Skeletal muscle cell (primary cell): ENCODE measurements around the gene EIF1AD.

Source experiments
- DNase-seq: peaks from one replicate; pipeline ENCODE4 v3.0.0-alpha.2; 2010; ENCODE audit warnings: low read depth
- H3K4me3 ChIP-seq: 2 replicates; pipeline ENCODE4 v1.5.1; 2011; ENCODE audit warnings: low read depth, mild to moderate bottlenecking, control low read depth, low read length, moderate library complexity

Gene EIF1AD

DNA sequence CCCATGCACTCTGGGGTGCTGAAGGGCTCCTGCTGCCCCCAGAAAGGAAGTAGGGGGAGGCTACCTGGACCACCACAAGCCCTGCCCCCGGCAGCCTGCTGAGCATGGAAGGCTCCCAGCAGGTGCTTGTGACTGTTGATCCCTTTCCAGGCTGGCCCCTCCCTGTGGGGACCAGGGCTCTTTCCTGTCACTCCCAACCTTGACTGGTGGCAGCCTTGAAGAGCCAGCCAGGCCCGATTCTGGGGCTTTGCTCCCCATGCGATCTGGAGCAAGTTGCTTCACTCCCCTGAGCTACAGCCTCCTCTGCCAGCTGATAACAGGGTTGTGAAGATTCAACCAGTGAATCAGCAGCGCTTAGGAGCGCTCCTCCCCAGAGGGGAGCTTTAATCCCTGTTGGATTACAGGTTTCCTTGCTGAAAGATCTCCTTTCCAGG lies 5.3 kb upstream of the EIF1AD start:
- no peak overlapping the region for H3K4me3 ChIP-seq
- DNase-seq, result no peak

DNA sequence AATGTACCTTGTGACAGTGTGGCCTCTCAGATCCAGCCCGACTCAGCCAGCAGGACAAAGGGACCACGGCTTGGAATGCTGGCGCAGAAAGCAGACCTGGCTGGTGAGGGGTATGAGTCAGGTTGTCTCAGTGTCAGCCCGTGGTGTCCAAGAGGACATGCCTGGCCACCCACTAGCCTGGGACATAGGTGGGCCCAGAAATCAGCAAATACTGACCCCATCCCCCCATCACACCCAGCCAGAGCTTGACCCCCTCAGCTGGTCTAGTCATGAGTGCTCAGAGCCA lies 4.9 kb upstream of the EIF1AD start:
- DNase-seq, result no peak
- no peak overlapping the region for H3K4me3 ChIP-seq

DNA sequence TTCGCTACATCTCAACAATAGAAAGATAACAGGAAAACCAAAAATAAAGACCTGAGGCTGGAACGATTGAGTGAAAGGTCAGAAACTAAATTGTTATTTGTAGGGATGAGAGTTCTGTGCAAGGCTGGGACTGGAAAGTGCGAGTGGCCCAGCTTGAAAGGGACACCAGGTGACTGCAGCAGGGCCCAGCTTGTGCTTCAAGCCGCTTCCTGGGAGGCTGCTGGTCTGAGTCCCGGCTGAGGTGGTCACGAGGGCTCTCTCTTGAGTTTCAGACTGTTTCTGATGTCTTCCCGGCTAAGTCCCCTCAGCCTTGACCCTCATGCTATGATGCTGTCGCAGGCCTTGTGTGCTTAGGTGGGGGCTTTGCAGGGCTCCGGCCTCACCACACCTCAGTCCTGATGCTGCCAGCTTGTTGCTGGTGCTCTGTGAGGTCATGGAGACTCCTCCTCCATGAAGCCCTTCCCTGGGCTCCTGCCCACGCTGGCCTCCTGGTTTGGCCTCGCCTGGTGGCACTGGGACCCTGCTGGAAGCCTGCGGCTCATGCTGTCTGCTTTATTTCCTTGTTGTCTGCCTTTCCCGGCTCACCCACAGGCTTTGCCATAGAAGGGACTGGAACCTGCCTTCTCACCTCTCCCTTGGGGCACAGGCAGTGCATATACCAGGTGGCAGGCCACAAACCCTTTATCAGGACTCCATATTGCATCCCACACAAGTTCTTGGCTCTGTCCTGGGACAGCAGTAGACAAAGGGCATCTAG lies 4.4 kb upstream of the EIF1AD start:
- no peak for DNase-seq
- no peak overlapping the region for H3K4me3 ChIP-seq

DNA sequence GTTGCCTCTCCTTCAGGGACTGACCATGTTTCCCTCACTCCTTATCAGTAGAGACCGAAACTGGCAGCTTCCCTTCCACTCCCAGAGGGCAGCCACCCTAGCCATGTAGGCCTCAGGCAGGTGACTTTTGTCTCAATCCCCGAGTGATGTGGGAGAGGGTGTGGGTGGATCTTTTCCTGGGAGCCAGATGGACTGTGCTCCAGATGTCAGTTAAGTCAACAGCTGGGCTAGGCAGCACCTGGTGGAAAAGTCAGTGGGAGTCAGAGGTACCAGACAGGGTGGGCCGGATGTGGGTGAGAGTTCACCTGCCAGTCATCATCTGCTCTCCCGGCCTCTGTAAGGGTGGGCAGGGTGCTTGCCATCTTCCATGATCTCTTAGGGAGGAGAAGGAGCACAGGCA lies 2.2 kb upstream of the EIF1AD start:
- H3K4me3 ChIP-seq, result no peak overlapping the region
- no peak for DNase-seq

DNA sequence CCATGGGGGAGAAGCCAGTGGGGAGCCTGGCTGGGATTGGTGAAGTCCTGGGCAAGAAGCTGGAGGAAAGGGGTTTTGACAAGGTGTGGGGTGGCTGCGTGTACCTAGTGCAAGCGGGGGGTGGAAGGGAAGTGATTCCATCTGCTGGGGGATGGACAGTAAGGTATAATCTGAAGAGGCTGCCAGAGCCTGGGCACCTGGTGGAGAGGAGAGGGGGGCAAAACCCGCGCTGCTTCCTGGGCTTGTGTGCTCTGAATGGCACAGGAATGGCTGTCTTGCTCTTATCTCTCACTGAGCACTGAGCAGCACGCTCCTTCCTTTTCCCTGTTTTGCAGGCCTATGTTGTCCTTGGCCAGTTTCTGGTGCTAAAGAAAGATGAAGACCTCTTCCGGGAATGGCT lies 1.3 kb upstream of the EIF1AD start:
- DNase-seq, result no peak
- peak overlapping the region; percentile 83 for H3K4me3 ChIP-seq

DNA sequence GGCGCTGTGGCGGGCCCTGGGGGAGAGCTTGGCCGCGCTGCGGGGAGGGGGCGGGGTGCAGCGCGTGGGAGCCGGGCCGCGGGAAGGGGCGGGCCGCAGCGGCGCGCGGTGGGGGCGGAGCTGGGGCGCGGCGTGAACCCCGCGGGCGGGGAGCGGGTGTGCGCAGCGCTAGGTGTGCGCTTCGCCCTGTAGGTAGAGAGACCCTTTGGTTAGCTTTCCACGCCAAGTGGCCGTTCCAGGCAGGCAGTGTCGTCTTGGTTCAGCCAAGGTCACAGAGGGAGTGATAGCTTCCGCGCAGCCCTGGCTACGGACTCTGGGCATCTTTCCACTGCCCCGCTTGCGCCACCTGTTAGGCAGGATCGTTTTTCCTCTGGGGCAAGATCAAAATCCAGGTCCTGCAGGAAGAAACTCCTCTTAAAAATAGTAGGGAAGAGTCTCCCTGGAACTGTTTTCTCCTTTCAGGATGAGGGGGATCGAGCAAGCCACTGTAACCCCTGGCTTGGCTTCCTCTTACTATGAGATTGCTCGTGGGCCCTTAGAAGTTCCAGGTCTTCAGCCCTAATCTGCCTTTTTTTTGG lies 780 bp upstream of the EIF1AD start:
- H3K4me3 ChIP-seq, result peak overlapping the region; percentile 83
- DNase-seq, result no peak

DNA sequence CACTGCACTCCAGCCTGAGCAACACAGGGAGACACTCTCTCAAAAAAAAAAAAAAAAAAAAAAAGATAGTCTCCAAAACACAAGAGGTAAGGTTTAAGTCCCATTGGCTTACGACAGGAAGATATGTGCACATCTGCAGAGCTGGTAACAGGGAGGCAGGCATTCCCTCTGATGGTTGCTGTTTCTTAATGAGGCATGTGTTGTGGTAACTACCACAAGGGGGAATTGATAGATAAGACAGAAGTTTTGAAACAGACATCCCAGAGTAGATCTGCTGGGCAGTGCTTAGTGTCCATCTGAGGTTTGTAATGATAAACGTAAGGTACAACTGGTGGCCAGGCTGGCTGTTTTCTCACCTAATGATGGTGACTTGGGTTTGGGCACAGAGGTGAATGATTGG lies 4.7 kb downstream of the EIF1AD start:
- H3K4me3 ChIP-seq, result no peak overlapping the region
- no peak for DNase-seq

DNA sequence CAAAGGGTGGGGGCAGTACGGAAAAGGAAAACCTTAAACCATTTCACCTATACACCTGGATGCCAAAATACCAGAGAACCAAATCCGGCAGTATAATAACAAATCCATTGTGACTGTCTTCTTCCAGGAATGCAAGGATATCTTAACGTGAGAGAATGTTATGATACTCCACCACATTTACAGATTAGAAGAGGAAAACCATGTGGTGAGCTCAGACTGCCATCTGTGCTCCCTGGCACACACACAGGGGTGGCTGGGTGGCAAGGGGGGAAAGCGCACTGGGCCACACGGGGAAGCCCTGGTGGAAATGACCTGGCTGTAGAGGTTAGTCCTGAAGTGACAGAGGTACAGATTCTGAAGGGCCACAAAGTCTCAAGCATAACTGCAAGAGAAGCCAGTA lies 9.9 kb downstream of the EIF1AD start:
- no peak for DNase-seq
- H3K4me3 ChIP-seq, result no peak overlapping the region

DNA sequence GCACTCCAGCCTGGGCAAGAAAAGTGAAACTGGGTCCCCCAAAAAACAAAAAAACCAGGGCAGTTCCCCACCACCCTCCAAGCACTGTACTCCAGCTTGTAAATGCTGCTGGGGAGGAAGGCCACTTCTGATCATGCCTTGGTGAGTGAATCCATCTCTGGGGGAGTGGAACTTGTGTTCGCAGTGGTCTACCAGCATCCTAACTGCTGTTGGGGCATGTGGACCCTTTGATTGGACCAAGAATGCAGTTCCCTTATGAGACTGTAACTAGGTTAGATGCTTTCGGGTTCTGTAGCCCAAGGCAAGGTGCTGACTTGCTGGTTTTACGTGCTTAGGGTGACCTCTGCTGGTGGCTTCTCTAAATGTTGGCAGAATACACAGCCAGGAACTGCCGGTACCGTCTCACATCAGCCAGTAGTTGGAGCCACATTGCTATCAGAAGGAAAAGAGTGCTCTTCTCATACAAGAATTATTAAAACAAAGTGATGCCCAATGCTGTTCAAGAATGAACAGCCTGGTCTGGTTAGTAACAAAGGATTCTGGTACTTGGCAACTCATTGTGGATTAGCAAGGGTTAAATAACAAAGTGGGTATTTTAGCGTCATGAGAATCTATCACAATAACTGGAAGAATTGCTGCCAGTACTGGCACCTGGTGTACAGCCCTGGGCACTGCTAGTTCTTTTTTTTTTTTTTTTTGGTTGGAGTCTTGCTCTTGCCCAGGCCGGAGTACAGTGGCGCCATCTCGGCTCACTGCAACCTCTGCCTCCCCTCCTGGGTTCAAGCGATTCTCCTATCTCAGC lies 13.0 kb downstream of the EIF1AD start:
- H3K4me3 ChIP-seq, result no peak overlapping the region
- peak; percentile 72 for DNase-seq

DNA sequence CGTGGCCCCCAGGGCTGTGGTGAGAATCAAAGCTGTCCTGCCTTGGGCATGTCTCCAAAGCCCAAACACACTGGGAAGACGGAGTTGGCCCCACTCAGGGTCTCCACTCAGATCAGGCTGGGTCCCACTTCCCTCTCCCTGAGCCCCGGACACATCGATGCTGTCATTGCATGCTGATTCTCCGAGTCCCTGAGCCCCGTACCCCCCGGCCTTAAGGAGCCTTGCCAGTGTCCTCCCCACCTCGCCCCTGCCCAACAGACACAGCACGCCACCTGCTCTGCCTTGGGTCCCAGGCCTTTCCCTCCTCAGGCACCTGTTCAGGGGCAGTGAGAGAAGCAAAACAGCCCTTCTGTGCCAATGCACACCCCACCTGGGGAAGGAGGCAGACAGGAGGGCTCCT lies 14.6 kb downstream of the EIF1AD start:
- no peak overlapping the region for H3K4me3 ChIP-seq
- DNase-seq, result no peak

DNA sequence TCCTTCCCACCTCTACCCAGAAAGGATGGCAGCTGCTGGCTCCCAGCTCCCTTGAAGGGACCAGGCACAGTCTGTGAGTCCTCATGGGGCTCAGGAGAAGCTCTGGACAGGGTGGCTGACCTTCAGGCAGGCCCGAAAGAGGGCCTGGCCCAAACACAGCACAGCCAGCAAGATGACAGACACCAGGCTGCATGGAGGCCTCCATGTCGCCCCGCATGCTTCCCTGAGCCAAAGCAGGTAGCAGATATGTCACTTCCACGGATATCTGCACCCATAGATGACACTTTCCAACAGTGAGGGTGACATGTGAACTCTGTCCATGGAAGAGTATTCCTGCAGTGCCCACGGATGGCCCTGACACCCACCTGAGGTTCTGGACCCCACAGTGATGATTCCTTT lies 18.4 kb downstream of the EIF1AD start:
- DNase-seq, result no peak

DNA sequence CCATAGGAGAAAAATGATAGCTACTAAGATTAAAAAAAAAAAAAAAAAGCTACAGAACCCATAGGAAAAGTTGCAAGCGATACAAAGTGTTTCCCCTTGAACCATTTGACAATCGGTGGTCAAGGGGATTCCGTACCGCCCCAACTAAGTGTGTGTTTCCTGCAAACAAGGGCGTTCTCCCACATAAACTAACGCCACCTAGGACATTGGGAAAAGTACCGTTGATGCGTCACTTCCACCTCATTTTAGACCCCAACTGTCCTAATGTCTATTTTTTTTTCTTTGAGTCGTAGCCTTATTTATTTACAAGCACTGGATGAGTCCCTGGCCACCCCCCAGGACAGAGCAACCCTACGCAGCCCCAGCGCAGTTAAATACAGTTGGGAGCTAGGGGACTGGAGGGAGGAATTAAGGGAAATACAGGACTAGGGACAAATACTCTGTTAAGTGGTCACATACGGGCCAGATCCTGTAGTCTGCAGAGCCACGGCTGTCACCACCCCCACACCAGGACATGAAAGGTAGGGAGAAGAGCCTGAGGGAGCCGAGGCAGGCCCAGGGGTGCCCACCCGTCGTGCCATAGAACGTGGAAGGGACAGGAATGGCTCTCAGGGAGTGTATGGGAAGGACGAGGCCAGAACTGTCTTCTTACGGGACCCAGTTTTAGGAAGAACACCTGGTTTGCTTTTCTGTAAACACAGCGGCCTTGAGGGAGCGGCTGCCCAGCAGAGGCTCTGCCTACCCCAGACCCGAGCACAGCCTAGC lies 19.0 kb downstream of the EIF1AD start:
- no peak overlapping the region for H3K4me3 ChIP-seq
- no peak for DNase-seq

More for the DNA sequence above, 18.4 kb downstream of the EIF1AD start:
- no peak overlapping the region for H3K4me3 ChIP-seq

DNA sequence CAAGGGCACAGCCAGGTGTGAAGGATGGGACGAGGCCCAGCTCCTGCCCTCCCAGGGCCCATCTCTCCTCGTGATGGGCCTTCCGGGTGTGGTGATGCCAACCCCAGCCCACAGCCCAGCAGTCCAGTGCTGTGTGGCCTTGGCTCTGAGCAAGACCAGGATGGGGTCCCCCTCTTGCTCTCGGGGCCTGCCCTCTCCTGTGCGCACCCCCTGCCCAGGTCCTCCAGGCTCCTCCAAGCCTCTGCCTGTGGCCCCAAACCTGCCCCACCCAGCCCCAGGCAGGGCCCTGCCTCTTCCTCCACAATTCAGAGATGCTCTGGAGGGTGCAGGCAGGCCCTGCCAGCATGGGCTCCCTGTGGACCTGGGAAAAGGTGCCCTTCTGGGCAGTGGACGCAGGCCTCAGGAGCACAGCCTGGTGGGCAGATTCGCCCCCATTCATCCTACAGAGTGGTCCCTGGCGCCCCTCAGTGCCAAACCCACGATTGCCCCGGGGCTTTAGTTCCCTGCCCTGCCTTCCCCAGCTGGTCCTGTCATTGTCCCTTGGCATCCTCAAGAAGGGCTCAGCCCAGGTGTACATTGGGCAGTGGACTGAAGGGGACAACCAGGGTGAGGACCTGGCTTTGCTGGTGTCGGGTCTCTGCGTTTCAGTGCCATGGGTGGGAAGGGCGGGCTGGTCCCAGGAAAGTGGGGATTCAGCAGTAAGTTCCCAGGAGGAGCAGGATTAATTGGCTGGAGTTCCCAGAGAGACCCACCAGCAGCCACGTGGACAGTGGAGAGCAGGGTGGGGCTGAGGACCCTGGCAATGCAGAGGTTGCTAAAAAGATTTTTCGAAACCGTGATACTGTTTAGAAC lies 19.8 kb downstream of the EIF1AD start:
- H3K4me3 ChIP-seq, result no peak overlapping the region
- no peak for DNase-seq

DNA sequence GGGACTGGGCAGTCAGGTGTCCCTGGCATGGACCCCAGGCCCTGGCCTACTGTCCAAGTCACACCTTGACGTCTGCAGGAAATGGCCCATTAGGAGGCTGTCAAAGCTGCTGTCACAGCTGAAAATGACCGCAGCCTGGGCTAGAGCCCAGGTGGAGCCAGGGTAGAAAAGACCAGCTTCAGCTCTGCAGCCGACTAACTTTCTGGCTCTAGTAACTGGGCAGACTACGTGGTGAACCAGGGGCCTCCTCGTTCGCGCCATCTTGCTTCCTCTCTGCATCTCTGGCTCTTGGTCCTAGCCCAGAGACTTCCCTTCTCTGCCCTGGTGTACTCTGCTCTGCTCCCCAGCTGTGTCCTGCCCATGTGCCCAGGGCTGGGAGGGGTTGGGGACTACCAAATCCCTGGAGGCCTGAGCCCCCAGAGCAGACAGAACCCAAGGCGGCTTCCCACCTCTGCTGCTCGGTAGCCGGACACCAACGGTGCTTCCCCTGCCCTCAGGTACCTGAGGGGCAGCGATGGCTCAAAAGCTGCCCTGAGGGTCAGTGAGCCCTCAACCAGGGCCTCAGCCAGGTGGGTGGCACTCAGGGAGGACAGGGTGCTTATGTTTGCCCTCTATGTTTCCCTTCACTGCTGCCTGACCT lies 20.7 kb downstream of the EIF1AD start:
- H3K4me3 ChIP-seq, result no peak overlapping the region
- DNase-seq, result no peak

DNA sequence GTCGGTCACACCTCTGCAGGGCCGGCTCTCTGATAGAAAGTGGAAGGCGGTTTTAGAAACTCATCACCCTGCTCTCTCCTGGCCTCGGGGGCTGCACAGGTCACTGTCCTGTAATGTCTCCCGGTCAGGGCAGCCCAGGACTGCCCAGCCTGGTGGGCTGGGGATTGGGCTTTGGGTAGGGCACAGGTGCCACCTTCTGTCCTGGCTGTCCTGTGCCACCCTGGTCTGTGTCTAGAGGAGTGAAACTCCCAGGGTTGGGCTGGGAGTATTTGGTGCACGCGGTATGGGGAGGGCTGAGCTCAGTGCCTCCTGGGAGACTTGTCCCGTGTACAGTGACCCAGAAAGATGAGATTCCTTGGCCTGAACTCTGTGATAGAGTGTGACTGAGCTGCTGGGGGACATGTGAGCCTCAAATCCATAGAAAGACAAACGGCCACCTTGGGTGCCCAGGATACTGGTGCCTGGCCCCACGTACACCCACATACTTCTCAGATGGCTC lies 22.6 kb downstream of the EIF1AD start:
- H3K4me3 ChIP-seq, result no peak overlapping the region

DNA sequence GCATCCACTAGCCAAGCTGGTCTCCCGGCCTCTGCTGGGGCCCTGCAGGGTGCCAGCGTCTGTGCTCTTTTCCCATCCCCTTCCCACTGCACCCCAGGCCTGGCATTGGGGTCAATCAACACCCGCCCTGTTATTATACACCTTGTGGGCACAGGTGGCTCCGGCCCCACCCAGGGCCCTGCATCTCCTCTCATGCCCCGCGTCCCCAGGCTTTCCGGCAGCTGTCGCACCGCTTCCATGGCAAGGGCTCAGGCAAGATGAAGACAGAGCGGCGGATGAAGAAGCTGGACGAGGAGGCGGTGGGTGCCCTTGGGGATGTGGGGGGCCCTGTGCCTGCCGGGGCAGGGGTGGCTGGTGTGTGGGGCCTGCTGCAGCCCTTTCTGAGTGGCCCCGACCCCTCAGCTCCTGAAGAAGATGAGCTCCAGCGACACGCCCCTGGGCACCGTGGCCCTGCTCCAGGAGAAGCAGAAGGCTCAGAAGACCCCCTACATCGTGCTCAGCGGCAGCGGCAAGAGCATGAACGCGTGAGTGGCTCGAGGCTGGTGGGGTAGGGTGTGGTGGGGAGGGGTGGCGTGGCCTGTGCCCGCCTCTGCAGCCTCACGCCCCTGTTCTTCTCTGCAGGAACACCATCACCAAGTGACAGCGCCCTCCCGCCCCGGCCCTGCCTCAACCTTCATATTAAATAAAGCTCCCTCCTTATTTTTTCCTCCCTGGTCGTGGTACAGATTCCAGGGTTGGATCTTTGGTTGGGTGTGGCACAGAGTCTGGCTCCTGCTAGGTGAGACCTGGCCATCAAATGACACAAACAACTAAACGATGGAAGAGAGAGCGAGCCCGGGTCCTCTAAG lies 23.3 kb downstream of the EIF1AD start:
- DNase-seq, result no peak
- no peak overlapping the region for H3K4me3 ChIP-seq

More for the DNA sequence above, 22.6 kb downstream of the EIF1AD start:
- DNase-seq, result no peak

DNA sequence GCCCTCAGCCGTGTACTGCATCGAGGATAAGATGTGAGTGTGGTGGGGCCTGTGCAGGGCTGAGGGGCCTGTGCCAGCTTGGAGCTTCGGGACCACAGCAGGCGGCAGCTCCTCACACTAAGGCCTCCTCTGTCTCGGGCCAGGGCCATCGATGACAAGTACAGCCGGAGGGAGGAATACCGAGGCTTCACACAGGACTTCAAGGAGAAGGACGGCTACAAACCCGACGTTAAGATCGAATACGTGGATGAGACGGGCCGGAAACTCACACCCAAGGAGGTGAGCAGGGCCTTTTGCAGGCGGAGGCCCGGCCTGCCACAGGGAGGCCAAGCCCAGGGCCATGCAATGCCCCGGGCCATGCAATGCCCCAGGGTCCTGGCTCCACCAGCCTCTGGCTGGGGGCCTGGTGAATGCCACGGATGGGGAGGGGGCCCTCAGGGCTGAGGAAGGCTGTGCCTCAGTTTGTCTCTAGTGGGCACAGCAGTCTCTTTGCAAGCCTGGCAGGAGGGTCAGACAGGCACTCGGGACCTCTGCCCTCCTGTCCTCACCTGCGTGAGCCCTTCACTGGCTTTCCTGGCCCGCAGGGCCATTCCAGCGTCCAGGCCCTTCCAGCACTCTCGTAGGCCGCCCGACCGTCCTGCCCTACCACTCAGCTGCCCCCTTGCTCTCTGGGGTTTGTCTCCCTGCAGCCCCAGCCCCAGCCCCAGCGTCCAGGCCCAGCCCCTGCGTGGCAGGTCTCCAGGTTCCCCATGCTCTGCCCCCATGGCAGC lies 24.2 kb downstream of the EIF1AD start:
- DNase-seq, result no peak
- H3K4me3 ChIP-seq, result no peak overlapping the region
